ENCODE results near the gene SMOC2. TPM values are rescaled to one million over a fixed set of nuclear protein-coding genes. Genes with fewer than 3 reads are reported as not detected.

The SMOC2 gene
- polyA plus RNA-seq, 1 of the 3 experiments (the other 2 are of a cell fraction) = not detected

GRCh38 chr6:168532070-168532469, 91.1 kb downstream of the SMOC2 start:
- Histone ChIP-seq H3K4me2 (no peak overlapping the region), H4K20me1 (ENCODE audit: insufficient read depth) (no peaks in the 10 kb centered on the region), H2AFZ (ENCODE audit: low read depth) (no peak overlapping the region), H3K9me3 (no peaks in the 10 kb centered on the region; the same call in 1 of the 2 replicates), H3K27me3 (ENCODE audit: insufficient read depth) (no peaks in the 10 kb centered on the region), H3F3A (replicated peaks; ENCODE audit: insufficient read depth) (no peaks in the 10 kb centered on the region), H3K36me3 (replicated peaks in 1 of 2; ENCODE audit: control insufficient read depth in 1 of 2, insufficient read depth in 2 of 2, low read length in 1 of 2) (no peaks in the 10 kb centered on the region), H3K4me3 (ENCODE audit: low read depth in 2 of 2, low read length in 1 of 2) (no peak overlapping the region), H3K79me2 (ENCODE audit: insufficient read depth) (no peaks in the 10 kb centered on the region), H3K4me1 (ENCODE audit: control insufficient read depth in 1 of 2, insufficient read depth in 2 of 2, low read depth in 1 of 2, low read length in 1 of 2) (peaks cover 0 to 2% of the 10 kb centered on the region in 2 experiments; a peak in 1 of 4 replicates), H3K27ac (ENCODE audit: low read depth in 2 of 2, low read length in 1 of 2) (no peak overlapping the region), H3K9ac (no peak overlapping the region), H3K9me2 (no peaks in the 10 kb centered on the region)
- ChIA-PET CTCF (interaction anchor here (0.7 kb wide), 1 partner anchor 209 kb away, joined by 3 read pairs; no protein-coding TSS in a partner anchor), POLR2A (no interaction called here)
- WGBS (ENCODE audit: low lambda C conversion rate) = 3% methylated on average over 4 of the region's 5 CpGs
- DNase-seq = no peak
- no peak for TF ChIP-seq NFIC (IDR thresholded peaks at IDR 0.05; ENCODE audit: borderline replicate concordance)
- TF ChIP-seq YY1 (IDR thresholded peaks at IDR 0.05; ENCODE audit: low read depth) = no peak
- no peak for TF ChIP-seq CTCF (IDR thresholded peaks at IDR 0.05)
- TF ChIP-seq RFX5 (IDR thresholded peaks at IDR 0.05; ENCODE audit: low read length) = no peak
- TF ChIP-seq FOSL2 (IDR thresholded peaks at IDR 0.05; ENCODE audit: borderline replicate concordance, low read depth) = no peak

GRCh38 chr6:168533414-168533813, 92.4 kb downstream of the SMOC2 start:
- Histone ChIP-seq H3K9me2 (no peaks in the 10 kb centered on the region), H4K20me1 (ENCODE audit: insufficient read depth) (no peaks in the 10 kb centered on the region), H3K9ac (no peak overlapping the region), H3K4me1 (ENCODE audit: control insufficient read depth in 1 of 2, insufficient read depth in 2 of 2, low read depth in 1 of 2, low read length in 1 of 2) (no peaks in the 10 kb centered on the region), H3K79me2 (ENCODE audit: insufficient read depth) (no peaks in the 10 kb centered on the region), H3K4me2 (no peak overlapping the region), H2AFZ (ENCODE audit: low read depth) (no peak overlapping the region), H3K27me3 (ENCODE audit: insufficient read depth) (no peaks in the 10 kb centered on the region), H3K9me3 (no peaks in the 10 kb centered on the region; the same call in 1 of the 2 replicates), H3K36me3 (replicated peaks in 1 of 2; ENCODE audit: control insufficient read depth in 1 of 2, insufficient read depth in 2 of 2, low read length in 1 of 2) (no peaks in the 10 kb centered on the region), H3K4me3 (ENCODE audit: low read depth in 2 of 2, low read length in 1 of 2) (no peak overlapping the region), H3F3A (replicated peaks; ENCODE audit: insufficient read depth) (no peaks in the 10 kb centered on the region), H3K27ac (ENCODE audit: low read depth in 2 of 2, low read length in 1 of 2) (no peak overlapping the region)
- no peak for TF ChIP-seq REST (IDR thresholded peaks at IDR 0.05; ENCODE audit: low read depth, low read length)
- TF ChIP-seq GATA2 (CRISPR knock-in tag; IDR thresholded peaks at IDR 0.05) = no peak
- TF ChIP-seq SIN3A (IDR thresholded peaks at IDR 0.05; ENCODE audit: borderline replicate concordance, low read depth, low read length) = no peak
- no peak for DNase-seq
- CTCF ChIA-PET = no interaction called here
- 20% methylated on average over 4 of the region's 4 CpGs for WGBS (ENCODE audit: low lambda C conversion rate)
- POLR2A ChIA-PET = no interaction called here
